ENCODE measurements around the gene C9orf153.
A peak's percentile ranks its signal among the peaks of the same experiment; 100 is the strongest.
"Not testable (repeated sequence)": the region's sequence is repeated elsewhere in the genome, so short reads cannot be mapped to it uniquely, and the experiment has no call there.

C9orf153 gene

DNA sequence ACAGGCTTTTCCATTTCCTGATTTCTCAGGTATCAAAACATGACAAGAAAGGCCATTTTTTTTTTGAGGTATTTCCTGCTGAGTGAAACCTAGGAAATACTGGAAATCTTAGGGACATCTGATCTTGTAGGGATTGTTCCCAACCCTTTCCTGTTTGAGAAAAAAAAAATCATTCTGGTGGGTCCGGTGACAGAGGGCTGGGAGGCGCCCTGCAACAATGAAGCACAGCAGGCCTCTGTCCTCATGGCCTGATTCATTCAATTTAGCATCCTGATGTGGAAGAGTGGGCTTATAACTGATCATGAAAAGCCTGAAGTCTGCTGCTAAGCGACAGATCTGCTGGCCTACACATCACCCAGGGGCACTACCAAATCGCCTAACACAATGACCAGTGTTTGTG lies 3.0 kb upstream of the C9orf153 start:
- DNase-seq, result no peak

DNA sequence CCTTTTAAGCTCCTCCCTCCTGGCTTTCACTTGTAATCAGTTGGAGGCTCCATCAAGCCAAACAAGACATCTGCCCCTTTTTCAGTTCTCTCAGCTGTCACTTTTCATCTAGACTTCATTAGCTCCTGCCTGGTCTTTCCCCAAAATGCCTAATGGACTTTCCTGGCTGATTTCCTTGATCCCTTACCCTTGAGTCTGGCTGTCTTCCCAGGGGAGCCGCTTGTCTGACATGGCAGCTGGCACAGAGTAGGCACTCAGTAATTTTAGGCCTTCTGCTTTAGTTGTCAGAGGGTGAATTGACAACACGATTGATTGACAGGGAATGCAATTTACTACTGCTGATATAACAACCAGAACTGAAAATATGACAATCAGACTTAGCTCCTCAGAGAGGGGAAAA lies 2.1 kb downstream of the C9orf153 start:
- peak; percentile 29 for DNase-seq

GRCh38 chr9:86256653-86257052 lies 2.8 kb downstream of the C9orf153 start:
- DNase-seq, result no peak

GRCh38 chr9:86253577-86253976 lies 5.9 kb downstream of the C9orf153 start:
- DNase-seq, result no peak

GRCh38 chr9:86252870-86253269 lies 6.6 kb downstream of the C9orf153 start:
- DNase-seq, result no peak

DNA sequence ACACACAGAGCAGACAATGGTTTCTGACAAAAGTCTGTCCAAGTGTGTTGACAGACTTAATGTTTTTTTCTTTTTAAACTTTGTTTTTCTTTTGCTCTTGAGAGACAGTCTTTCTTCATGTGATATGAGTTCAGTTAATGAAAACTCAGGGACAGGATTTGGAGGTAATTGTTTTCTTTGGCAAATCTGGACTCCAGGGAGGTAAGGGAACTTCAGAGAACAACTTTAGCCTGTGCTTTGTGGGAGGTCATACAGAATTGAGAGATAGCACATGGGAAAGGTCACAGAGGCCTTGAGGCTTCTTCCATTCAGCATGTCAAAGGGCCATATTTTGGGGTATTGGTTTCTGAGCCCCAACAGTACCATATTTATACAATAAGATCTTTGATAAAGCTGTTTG lies 9.3 kb downstream of the C9orf153 start:
- DNase-seq, result no peak

DNA sequence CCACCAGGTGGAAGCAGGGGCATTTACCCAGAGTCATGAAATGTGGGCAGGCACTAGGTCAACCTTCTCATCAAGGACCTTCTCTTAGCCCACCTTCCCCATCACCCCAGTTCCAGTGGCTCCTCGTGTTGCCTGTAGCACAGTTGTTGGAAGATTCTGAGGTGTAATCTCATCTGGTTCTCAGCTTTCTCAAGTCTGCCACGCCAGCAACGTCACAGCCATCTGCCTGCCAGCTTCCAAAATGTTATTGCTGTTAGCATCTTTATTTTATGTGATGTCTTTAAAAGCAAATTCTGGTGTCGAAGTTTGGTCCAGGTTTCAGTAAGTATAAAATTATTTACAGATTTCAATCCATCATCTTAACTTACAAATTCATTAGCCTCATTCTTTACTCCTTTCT lies 10.7 kb downstream of the C9orf153 start:
- no peak for DNase-seq

DNA sequence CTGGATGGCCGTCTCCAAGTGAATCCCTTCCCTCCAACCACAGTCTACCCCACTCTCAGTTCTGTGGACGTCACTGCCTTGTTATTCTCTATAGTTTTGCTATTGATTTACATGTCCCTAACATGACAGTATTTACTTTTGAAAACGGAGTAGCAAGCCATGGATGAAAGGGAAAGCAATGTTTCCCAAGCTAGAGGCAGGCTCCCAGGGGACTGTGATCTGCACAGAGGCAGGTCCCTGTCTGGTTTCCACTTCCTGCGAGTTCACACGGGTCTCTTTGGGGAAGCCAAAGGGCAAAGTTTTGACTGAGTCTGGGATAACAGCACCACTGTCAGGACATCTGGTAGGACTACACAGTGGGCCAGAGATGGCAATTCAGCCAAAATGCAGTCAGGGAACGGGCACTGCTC lies 12.7 kb downstream of the C9orf153 start:
- DNase-seq, result no peak

GRCh38 chr9:86242071-86242470 lies 17.4 kb downstream of the C9orf153 start:
- DNase-seq, result no peak

DNA sequence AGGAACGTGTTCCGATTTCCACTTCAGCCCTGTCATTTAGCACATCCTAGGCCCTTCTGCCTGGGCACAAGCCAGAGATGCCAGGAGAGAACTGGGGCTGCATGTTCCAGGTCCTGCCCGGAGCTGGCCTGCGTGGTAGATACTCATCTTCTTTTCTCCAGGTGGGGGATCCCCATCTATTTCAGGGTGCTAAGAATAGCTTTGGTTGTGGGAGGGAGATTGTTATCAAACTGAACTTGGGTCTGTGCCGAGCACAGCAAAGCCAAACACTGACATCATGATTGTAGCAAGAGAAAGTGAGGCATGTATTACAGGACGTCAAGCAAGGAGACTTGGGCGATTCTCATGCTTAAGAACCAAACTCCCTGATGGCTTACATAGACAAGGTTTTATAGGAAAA lies 18.2 kb downstream of the C9orf153 start:
- no peak for DNase-seq

GRCh38 chr9:86238861-86239770 lies 20.3 kb downstream of the C9orf153 start:
- DNase-seq, result peak; percentile 11

DNA sequence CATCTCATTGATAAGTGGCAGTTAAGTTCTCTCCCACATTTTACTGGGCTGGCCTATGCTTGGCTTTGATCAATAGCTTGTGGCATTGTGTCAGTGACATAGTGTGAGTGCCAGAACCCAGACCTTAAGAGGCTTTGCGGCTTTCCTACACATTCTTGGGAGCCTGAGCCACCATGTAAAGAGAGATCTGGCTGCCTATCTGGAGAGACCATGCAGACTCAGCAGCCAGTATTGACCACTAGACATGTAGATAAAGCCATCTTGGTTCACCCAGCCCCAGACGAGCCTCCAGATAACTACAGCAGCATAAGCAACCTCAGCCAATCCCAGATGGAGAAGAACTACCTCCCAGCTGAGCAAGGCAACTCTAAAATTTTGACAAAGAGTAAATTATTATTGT lies 28.6 kb downstream of the C9orf153 start:
- no peak for DNase-seq

GRCh38 chr9:86222667-86223066 lies 36.8 kb downstream of the C9orf153 start:
- no peak for DNase-seq

- DNase-seq, result no peak
These were observed 39.9 kb downstream of the C9orf153 start for GRCh38 chr9:86219606-86220005.

- DNase-seq, result no peak
These were observed 42.2 kb downstream of the C9orf153 start for GRCh38 chr9:86217076-86217755.

DNA sequence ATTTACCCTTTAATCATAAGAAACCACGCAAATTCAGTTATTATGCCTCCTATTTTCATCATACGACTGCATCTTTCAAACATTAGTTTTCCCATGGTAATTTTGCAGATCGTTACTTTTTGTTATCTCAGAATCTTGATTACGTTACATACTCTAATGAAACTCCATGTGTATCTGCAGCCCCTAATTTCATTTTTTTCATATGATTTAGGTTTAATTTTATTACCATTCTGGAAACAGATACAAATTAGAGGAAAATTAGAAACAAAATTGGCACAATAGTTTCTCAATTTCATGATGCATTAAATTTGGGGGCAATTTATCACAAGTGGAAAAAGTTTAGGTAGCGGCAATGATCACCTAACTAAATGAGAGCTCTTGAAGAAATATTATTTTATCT lies 52.3 kb downstream of the C9orf153 start:
- no peak for DNase-seq

DNA sequence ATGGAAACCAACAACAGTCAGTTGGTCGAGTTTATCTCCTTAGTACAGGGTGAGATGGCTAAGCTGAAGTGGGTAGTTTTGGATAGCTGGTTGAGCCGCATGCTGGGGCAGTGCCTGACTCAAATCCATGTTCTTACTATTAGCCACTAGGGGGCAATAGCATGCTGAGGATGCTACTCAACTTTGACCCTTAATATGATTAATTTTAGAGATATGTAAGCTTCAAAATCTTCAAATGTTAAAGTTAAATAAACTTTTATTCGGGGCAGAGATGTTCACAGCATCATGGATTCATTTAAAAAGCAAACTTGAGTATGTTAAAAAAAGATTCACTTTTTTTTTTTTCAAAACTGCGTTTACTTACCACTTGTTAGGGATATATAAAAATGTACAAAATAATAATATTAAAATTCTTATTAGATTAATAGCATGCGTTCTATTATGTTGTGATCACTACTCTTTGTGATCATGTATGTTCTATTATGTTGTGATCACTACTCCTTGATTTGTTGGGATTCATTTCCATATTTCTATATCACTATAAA lies 57.0 kb downstream of the C9orf153 start:
- DNase-seq, result peak; percentile 51

- DNase-seq, result no peak
These were observed 57.8 kb downstream of the C9orf153 start for GRCh38 chr9:86201474-86202337.

- no peak for DNase-seq
These were observed 58.8 kb downstream of the C9orf153 start for GRCh38 chr9:86200599-86201162.

GRCh38 chr9:86193088-86193487 lies 66.4 kb downstream of the C9orf153 start:
- DNase-seq, result no peak

DNA sequence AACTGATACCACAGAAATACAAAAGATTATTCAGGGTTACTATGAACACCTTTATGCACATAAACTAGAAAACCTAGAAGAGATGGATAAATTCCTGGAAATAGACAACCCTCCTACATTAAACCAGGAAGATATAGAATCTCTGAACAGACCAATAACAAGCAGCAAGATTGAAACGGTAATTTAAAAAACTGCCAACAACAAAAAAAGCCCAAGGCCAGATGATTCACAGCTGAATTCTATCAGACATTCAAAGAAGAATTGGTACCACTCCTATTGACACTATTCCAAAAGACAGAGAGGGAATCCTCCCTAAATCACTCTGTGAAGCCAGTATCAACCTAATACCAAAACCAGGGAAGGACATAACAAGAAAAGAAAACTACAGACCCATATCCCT lies 68.8 kb downstream of the C9orf153 start:
- DNase-seq, result not testable (repeated sequence)

- DNase-seq, result no peak
These were observed 72.3 kb downstream of the C9orf153 start for GRCh38 chr9:86187121-86187520.

GRCh38 chr9:86186696-86187095 lies 72.8 kb downstream of the C9orf153 start:
- DNase-seq, result no peak

All from NCI-H1105 treated with DMSO at 0.1 percent for 48 hours (cell line).